Activated CD4-positive, alpha-beta T cell treated with anti-CD3 and anti-CD28 coated beads, Interleukin-2, amount 50 U/mL, for 4 hours (primary cell): ENCODE data around the gene HOXC11.
A peak's percentile ranks its signal among the peaks of the same experiment; 100 is the strongest.

Experiments used
- DNase-seq, 2 experiments: peaks; one replicate each; pipeline ENCODE4 v3.0.0-alpha.2; 2020

The HOXC11 gene

GRCh38 chr12:53998900-53999236, 25.9 kb downstream of the HOXC11 start:
- no peak for DNase-seq

DNA sequence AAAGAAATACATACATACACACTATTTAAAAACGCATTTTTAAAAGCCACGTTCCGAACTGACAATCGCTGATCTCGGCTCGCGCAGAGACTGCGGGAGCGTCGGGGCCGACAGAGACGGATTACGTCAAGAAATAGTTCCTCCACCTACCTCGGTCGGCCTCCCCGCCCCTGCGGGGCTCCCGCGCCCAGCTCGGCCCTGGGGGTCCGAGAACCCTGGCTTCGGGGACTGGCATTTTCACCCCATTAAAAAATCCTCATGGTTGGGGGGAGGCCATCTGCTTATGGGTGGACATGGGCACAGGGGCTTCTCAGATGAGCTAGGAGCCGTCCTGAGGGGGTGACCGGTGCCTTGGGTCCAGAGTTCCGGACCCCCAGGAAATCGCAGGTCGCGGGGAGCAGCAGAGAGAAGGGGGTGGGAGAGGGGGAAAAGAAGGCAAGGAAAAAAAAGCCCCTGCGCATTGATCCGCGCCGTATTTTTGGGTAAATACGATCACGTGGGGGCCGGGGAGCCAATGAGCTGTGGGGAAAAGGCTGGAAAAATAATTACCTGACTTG, 26.7 kb downstream of the HOXC11 start:
- no peak for DNase-seq

GRCh38 chr12:54000116-54001114, 27.5 kb downstream of the HOXC11 start, which contains the start of gene HOXC9:
HOXC9 (plus strand) TSS chr12:54000161; CDS start chr12:54000189, 28 bp downstream.
- no peak for DNase-seq

DNA sequence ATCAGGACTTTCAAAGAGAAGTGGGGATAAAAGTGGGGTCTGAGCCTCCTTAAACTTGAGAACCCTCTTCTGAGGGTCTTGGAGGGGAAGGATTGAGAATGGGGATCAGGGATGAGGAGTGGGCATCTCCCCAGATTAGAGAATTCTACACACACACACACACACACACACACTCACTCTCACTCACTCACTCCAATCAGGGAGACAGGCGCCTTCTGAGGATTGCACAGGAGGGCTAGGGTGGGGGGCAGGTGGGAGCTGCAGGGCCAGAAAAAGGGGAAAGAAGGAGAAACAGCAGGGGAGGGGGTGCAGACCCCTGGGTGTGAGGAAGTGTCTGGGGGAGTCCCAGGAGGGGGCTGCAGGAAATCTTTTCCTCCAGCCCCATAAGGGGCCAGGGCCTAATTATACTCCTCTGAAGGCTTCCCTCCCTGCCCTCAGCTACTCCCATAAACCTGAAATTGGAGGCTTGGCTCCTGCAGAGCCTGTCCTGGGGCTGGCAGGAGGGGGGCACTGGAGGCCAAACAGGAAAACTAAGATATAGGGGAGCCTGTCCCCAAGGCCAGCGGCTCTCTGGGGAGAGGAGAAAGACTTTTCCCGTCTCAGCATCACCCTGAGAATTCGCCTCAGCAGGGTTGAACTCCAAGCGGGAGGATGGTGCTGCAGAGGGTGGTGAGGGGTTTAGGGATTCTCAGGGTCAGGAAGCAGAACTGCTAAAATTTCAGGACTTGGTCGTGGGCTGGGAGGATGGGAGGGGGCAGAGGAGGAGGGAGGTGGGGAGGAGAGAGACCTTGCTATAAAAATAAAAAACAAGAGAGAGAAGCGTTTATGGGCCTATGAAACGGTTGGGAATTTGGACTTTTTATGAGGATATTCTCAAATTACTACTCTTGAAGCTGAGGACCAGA, 28.6 kb downstream of the HOXC11 start:
- no peak for DNase-seq

GRCh38 chr12:54002278-54002914, 29.5 kb downstream of the HOXC11 start:
- no peak for DNase-seq

- DNase-seq = no peak
Observed at GRCh38 chr12:54002915-54003389, 30.0 kb downstream of the HOXC11 start.

GRCh38 chr12:54003625-54004024, 30.7 kb downstream of the HOXC11 start:
- no peak for DNase-seq

DNA sequence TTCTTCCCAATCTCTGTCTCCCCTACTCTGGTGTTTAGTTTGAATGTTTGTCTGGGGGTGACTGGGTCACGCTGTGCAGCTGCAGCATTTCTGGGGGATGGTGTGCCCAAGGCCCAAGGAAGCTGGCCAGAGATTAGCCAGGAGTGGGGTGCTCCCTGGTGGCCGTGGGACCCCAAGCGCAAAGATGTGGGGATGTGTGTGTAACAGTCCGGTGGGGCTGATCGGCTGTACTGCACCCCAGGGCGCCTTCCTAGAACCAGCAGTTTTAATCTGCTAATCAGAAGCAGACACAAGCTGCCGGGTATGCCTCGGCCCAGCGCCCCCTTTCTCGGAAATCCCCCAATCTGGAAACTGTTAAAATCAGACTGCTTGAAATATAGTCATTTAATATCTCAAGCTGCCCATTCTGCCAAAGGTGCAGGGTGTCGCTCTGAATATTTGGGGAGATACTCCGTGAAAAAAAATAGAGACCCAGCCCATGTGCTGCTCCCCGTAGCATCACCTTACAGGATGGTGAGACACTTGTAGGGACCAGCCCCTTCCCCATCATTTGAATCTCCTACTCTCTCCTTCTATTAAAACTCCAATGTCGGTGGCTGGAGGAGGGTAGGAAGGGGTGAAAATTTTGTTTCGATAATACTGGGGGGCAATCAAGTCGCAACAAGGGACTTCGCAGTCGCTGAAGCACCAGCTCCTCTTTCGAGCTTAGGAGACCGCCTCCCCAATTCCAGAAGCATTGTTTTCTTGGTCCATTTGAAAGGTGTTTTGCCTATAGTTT, 31.3 kb downstream of the HOXC11 start:
- DNase-seq = no peak

- DNase-seq = no peak
Observed at GRCh38 chr12:54004841-54005530, 32.1 kb downstream of the HOXC11 start.

GRCh38 chr12:54005531-54005852, 32.6 kb downstream of the HOXC11 start:
- no peak for DNase-seq

DNA sequence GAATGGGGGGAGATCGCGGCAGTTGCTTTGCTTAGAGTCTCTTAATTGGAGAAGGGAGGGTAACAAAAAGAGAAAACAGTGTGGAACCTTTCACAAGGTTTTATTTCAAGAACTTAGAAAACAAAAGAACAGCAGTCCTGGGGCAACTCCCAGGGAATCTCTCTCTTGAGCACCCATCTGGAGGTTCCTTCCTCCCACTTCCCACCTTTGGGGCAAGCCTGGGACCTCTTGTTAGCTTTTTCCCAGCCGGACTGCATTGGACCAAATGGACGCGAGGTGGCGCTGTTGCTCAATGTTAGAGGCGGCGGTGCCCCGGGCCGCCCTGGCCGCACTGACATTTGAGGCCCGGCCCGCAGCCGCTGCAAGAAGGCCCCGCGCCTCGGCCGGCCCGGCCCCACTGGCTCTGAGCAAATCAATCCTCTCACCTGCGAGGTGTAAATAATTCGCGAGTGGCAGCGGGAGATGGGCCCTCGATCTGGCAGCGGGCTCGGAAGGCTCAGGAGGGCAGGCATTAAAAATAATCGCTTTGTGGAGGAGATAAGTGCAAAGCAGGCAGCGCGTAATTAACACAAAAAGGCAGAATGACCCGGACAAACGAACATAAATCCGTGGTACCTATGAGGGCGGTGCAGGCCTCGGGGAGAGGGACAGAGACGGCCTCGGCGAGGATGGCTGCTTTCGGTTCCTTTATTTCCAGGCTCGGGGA, 33.1 kb downstream of the HOXC11 start:
- DNase-seq = peak; percentile 77 to 81

DNA sequence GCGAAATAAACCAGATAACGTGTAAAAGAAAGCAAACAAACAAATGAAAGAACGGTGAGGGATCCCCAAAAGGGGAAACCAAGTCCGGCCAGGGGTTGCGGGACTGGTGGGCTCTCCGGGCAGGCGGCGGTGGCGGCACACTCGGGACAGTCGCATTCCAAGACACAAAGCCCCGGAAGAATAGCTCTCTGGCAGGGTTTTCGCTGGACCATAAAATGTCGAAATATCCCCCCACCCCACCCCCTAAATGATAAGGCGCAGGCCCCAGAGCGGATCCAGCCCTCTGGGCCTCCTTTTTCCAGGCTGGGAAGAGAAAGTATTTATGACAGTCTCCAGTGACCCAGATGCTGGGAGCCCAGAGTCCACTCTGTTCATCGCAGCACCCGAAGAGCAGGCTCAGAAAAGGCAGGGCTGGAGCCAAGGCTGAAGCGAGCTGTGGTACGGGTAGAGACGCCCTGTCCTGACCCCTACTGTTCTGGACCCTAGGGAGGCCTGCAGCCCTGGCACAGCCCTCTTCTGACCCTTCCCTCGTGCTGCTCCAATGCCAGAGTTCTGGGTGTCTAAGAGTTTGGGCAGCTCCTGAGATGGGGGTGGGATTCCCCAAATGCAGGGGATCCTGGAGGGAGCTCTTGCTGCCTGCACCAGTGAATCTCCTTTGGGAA, 33.8 kb downstream of the HOXC11 start:
- DNase-seq = no peak

- DNase-seq = no peak
Observed at GRCh38 chr12:54007538-54008259, 34.8 kb downstream of the HOXC11 start.

DNA sequence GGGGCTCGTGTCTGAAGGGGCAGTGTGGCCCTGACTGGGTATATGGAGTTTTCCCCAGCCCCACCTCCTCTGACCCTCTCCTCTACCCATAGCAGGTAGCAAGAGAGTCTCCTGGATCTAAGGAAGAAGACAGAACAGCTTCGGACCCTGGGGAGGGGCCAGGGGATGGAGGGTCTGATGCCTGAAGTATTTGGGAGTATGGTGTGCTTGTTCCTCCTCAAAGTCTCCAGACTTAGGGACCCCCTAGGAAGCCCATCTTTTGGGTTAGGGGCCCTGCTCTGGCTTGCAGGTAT, 35.3 kb downstream of the HOXC11 start:
- no peak for DNase-seq

GRCh38 chr12:54009171-54010052, 36.5 kb downstream of the HOXC11 start:
- peak in 1 of 2 experiments; percentile 25 for DNase-seq

DNA sequence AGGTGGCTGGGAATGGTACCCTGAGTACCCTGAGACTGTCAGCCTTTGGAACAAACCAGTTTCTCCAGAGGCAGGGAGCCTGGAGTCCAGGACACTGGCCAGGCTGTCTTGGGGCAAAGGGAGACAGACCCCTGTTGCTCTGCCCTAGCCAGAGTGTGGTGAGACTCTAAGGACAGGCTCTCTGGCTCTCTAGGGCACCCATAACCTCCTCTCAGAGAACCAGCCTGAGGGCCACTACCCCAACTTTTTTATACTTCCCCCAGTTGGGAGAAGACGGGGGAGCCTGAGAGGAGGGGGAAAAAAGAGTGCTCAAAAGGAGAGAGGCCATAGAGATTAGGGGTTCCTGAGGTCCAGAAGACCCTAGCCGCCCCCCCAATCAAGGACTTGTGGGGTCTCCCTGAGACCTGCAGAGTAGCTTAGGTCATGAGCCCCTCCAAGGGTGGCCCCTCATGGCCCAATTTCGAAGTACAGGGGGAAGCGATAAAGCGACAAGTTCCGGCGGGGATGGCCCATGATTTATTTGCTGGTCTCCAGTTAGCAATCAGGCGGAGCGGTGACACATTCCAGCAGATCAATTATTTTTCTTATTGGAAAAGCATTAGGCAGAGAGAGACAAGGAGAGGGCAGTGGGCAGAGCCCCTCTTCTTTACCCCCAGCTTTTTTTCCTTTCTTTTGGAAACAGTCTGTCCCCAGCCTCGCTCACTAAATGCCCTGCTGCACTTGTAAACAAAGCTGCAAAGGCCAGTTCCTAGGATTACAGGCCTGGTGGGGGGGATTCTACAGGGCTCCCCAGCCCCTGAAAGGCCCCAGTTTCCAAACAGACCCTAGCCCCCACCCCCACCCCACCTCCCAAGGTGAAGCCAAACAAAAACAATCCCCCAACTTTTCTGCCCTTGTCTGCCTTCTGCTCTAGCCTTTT, 37.4 kb downstream of the HOXC11 start:
- DNase-seq = no peak

- no peak for DNase-seq
Observed at GRCh38 chr12:54010972-54011664, 38.2 kb downstream of the HOXC11 start.
